Left lung (tissue), 10 donors: Measurements from ENCODE around the gene ITIH1. TPM values are rescaled to one million over a fixed set of nuclear protein-coding genes. Genes with fewer than 3 reads are reported as not detected.

Source experiments
- ATAC-seq: fragments of 200-7000 bp; cut with Tn5 transposase; one replicate; pipeline ENCODE4 v1.9.1; 2020; ENCODE audit warnings: moderate library complexity
- DNase-seq, 4 donors: peaks; one replicate each; pipeline ENCODE4 v3.0.0-alpha.2; 2013 to 2020
- H3K27ac ChIP-seq, 2 donors: fragments of 200-600 bp; sonication (generic) in 1 of 2; one replicate each; pipeline versions ENCODE4 v1.5.0 to v1.8.0; 2020 to 2021
- H3K27me3 ChIP-seq, 2 donors: fragments of 200-600 bp; sonication (generic) in 1 of 2; one replicate each; pipeline versions ENCODE4 v1.5.0 to v1.8.0; 2020 to 2021
- H3K36me3 ChIP-seq, 2 donors: fragments of 200-600 bp; sonication (generic) in 1 of 2; one replicate each; pipeline versions ENCODE4 v1.5.0 to v1.8.0; 2020 to 2021
- H3K4me1 ChIP-seq, 2 donors: fragments of 200-600 bp; one replicate each; pipeline ENCODE4 v1.8.0; 2021
- H3K4me3 ChIP-seq, 2 donors: fragments of 200-600 bp; sonication (generic) in 1 of 2; one replicate each; pipeline versions ENCODE4 v1.5.0 to v1.8.0; 2020 to 2021; ENCODE audit warnings: mild to moderate bottlenecking in 1 of 2
- H3K9me3 ChIP-seq, 2 donors: fragments of 200-600 bp; sonication (generic) in 1 of 2; one replicate each; pipeline versions ENCODE4 v1.5.0 to v1.8.0; 2020 to 2021
- CTCF ChIP-seq, 2 donors: fragments of 200-600 bp; sonication (generic) in 1 of 2; IDR thresholded peaks; one replicate each; pipeline versions ENCODE4 v1.5.0 to v1.8.0; 2021; ENCODE audit warnings: antibody characterized with exemption in 2 of 2
- intact Hi-C, 2 donors: fragments of 100-400 bp; cut with DNase I; formaldehyde crosslinking; loops; one replicate each; pipeline versions ENCODE4 v1.11.2 to v1.14.2; 2022
- polyA plus RNA-seq, 6 donors: library from polyadenylated mRNA; unstranded; fragments of 120-200 nt; gene quantifications; one replicate each; pipeline ENCODE4 v1.2.1, GENCODE V29; 2013; ENCODE audit not compliant: insufficient read length in 6 of 6
- total RNA-seq, 2 donors: library from RNA; stranded (reverse); fragmentation: NEBNext Ultra II Directional; extraction: Animal tissue kit (Norgen Biotek cat#: 25700); gene quantifications; one replicate each; pipeline ENCODE4 v1.2.1, GENCODE V29; 2021
- donor health status: DM: no; HTN: yes; CAD: no.
- donor health status: DM: no; HTN: no; CAD: no.

ITIH1 gene
- total and polyA plus RNA-seq, 8 donors: 0.18 to 0.61 (median 0.45) TPM; not detected in 4

GRCh38 chr3:52841211-52841980 is 64.0 kb downstream of the ITIH1 start:
- intact Hi-C loops: loop anchor here in 1 of 2 donors (10.0 kb wide), 1 partner anchor 233 kb away; no protein-coding TSS in a partner anchor
- Histone ChIP-seq H3K36me3 (peaks cover 0 to 56% of the 10 kb centered on the region in 2 donors), H3K27me3 (no peaks in the 10 kb centered on the region), H3K4me1 (peaks cover 10 to 37% of the 10 kb centered on the region in 2 donors), H3K9me3 (no peaks in the 10 kb centered on the region), H3K4me3 (no peak overlapping the region), H3K27ac (no peak overlapping the region)
- DNase-seq (no peak), ATAC-seq (no peak)
- no peak for TF ChIP-seq CTCF (IDR thresholded peaks at IDR 0.05)

Other genes starting within 250 kb of the ITIH1 start
- 10 to 100 TPM; 81.8 to 83.1 TPM for gene NT5DC2, start 243.7 kb upstream of the ITIH1 start, total RNA-seq
- 100 to 1,000 TPM; 211 to 365 (median 268) TPM for gene NT5DC2, start 243.7 kb upstream of the ITIH1 start, polyA plus RNA-seq
- gene UQCC5, start 241.0 kb upstream of the ITIH1 start, total RNA-seq: 10 to 100 TPM; 19.0 to 20.4 TPM
- 10 to 100 TPM in 5 of 6 donors, 1 to 10 TPM in 1; 9.6 to 19.1 (median 14.9) TPM for gene UQCC5, start 241.0 kb upstream of the ITIH1 start, polyA plus RNA-seq
- gene PBRM1, start 91.7 kb upstream of the ITIH1 start, total RNA-seq: 10 to 100 TPM; 63.0 to 79.8 TPM
- 10 to 100 TPM; 62.2 to 75.1 (median 65.8) TPM for gene PBRM1, start 91.7 kb upstream of the ITIH1 start, polyA plus RNA-seq
- 10 to 100 TPM; 44.5 to 74.7 TPM for gene GNL3, start 91.6 kb upstream of the ITIH1 start, total RNA-seq
- 100 to 1,000 TPM in 4 of 6 donors, 10 to 100 TPM in 2; 90.5 to 127 (median 105) TPM for gene GNL3, start 91.6 kb upstream of the ITIH1 start, polyA plus RNA-seq
- 10 to 100 TPM; 46.9 to 58.6 TPM for gene GLT8D1, start 71.8 kb upstream of the ITIH1 start, total RNA-seq
- 100 to 1,000 TPM in 5 of 6 donors, 10 to 100 TPM in 1; 99.6 to 113 (median 110) TPM for gene GLT8D1, start 71.8 kb upstream of the ITIH1 start, polyA plus RNA-seq
- gene SPCS1, start 71.5 kb upstream of the ITIH1 start, total RNA-seq: 100 to 1,000 TPM in 1 of 2 donors, 10 to 100 TPM in 1; 94.5 to 102 TPM
- gene SPCS1, start 71.5 kb upstream of the ITIH1 start, polyA plus RNA-seq: 100 to 1,000 TPM; 108 to 128 (median 117) TPM
- 10 to 100 TPM; 23.6 to 29.0 TPM for gene NEK4, start 6.7 kb upstream of the ITIH1 start, total RNA-seq
- gene NEK4, start 6.7 kb upstream of the ITIH1 start, polyA plus RNA-seq: 10 to 100 TPM; 25.3 to 35.0 (median 28.5) TPM
- gene ITIH3, start 17.2 kb downstream of the ITIH1 start, total RNA-seq: 1 to 10 TPM; 1.5 to 3.6 TPM
- gene ITIH3, start 17.2 kb downstream of the ITIH1 start, polyA plus RNA-seq: 1 to 10 TPM; 2.0 to 5.8 (median 3.6) TPM
- gene ITIH4, start 53.1 kb downstream of the ITIH1 start, total RNA-seq: 10 to 100 TPM; 10.1 to 10.2 TPM
- 10 to 100 TPM in 1 of 6 donors, 1 to 10 TPM in 5; 7.7 to 16.3 (median 9.0) TPM for gene ITIH4, start 53.1 kb downstream of the ITIH1 start, polyA plus RNA-seq
- 1 to 10 TPM; 1.2 to 7.5 TPM for gene MUSTN1, start 57.4 kb downstream of the ITIH1 start, total RNA-seq
- 1 to 10 TPM in 2 of 6 donors, under 1 TPM in 3, not detected in 1; 0.34 to 2.6 (median 0.66) TPM for gene MUSTN1, start 57.4 kb downstream of the ITIH1 start, polyA plus RNA-seq
- gene STIMATE, start 119.9 kb downstream of the ITIH1 start, total RNA-seq: 10 to 100 TPM; 21.0 to 28.3 TPM
- 10 to 100 TPM; 11.6 to 23.4 (median 14.0) TPM for gene STIMATE, start 119.9 kb downstream of the ITIH1 start, polyA plus RNA-seq